K562 (cell line): ENCODE measurements around the gene MARK3. TPM values are rescaled to one million over a fixed set of nuclear protein-coding genes. Genes with fewer than 3 reads are reported as not detected.

ENCODE experiments used
- ATAC-seq: fragments of 200-7000 bp; cut with Tn5 transposase; 3 replicates; pipeline ENCODE4 v1.9.1; 2020; ENCODE audit warnings: moderate library complexity
- BruUV-seq: library from RNA; stranded (reverse); fragments of 400-500 nt; replicated peaks from 2 replicates; lab custom pipeline; 2021; lab: Mats Ljungman, UMichigan
- CTCF ChIA-PET: fragments of 300-600 bp; formaldehyde crosslinking; extraction: SDS; loops from one replicate; lab custom pipeline; 2021; ENCODE audit warnings: low intra/inter-chr PET ratio; lab: Yijun Ruan, JAX
- POLR2A ChIA-PET: fragments of 300-600, 350-650 bp; sonication (Branson Sonifier 250); formaldehyde crosslinking; extraction: SDS; loops from one replicate; lab custom pipeline; 2021; ENCODE audit warnings: antibody characterized with exemption, inconsistent platforms; lab: Yijun Ruan, JAX
- DNase-seq, 4 experiments: peaks; one replicate each; pipeline versions ENCODE4 v3.0.0 to v3.0.0-alpha.2; 2011 to 2018; ENCODE audit warnings: low spot score in 3 of 4, mixed read lengths in 3 of 4; ENCODE audit errors: extremely low read depth in 1 of 4
- FAIRE-seq: peaks from 2 replicates; lab custom pipeline; 2011; peaks lifted over from hg19 to GRCh38; lab: Jason Lieb, UNC
- H2AFZ ChIP-seq: 2 replicates; pipeline ENCODE4 v1.6.0; 2011; ENCODE audit warnings: low read depth, low read length, control low read depth, inconsistent platforms
- H3K27ac ChIP-seq: fragments of 200-600 bp; 3 replicates; pipeline ENCODE4 v1.8.0; 2011; ENCODE audit warnings: low read depth, mild to moderate bottlenecking, control low read depth, inconsistent platforms, low read length, moderate library complexity, mixed read lengths; ENCODE audit errors: extremely low read depth
- H3K27me3 ChIP-seq, 2 experiments: fragments of 300-600 bp in 1 of 2; 2 replicates in 1 of 2; 3 replicates in 1 of 2; pipeline versions ENCODE4 v1.6.0 to v1.8.0; 2011; ENCODE audit warnings: inconsistent platforms in 2 of 2, low read length in 2 of 2, mild to moderate bottlenecking in 1 of 2, mixed read lengths in 1 of 2, moderate library complexity in 1 of 2; ENCODE audit not compliant: control insufficient read depth in 2 of 2, insufficient read depth in 2 of 2
- H3K36me3 ChIP-seq: fragments of 300-600 bp; 3 replicates; pipeline ENCODE4 v1.8.0; 2011; ENCODE audit warnings: mild to moderate bottlenecking, low read length, inconsistent platforms; ENCODE audit not compliant: control insufficient read depth, insufficient read depth
- H3K4me1 ChIP-seq, 2 experiments: fragments of 200-600 bp in 1 of 2; replicated peaks in 1 of 2; 2 replicates in 1 of 2; 3 replicates in 1 of 2; pipeline versions ENCODE4 v1.5.1 to v1.8.0; 2011; ENCODE audit warnings: inconsistent platforms in 2 of 2, low read length in 2 of 2, mild to moderate bottlenecking in 1 of 2, mixed read lengths in 1 of 2, moderate library complexity in 1 of 2; ENCODE audit not compliant: control insufficient read depth in 2 of 2, insufficient read depth in 2 of 2
- H3K4me2 ChIP-seq: 2 replicates; pipeline ENCODE4 v1.6.1; 2011; ENCODE audit warnings: low read length, control low read depth, inconsistent platforms, mixed read lengths; ENCODE audit not compliant: insufficient read depth
- H3K4me3 ChIP-seq: fragments of 200-600 bp; sonication (generic), shearing (Covaris generic); 2 replicates; pipeline ENCODE4 v1.5.1; 2016; ENCODE audit warnings: control low read depth, inconsistent platforms
- H3K79me2 ChIP-seq: fragments of 200-600 bp; 3 replicates; pipeline ENCODE4 v1.8.0; 2011; ENCODE audit warnings: low read length, inconsistent platforms; ENCODE audit not compliant: control insufficient read depth, insufficient read depth
- H3K9ac ChIP-seq, 2 experiments: 2 replicates each; pipeline versions ENCODE4 v1.6.0 to v1.6.1; 2011; ENCODE audit warnings: low read depth in 2 of 2, low read length in 2 of 2, control low read depth in 1 of 2, inconsistent platforms in 1 of 2, mild to moderate bottlenecking in 1 of 2, mixed read lengths in 1 of 2; ENCODE audit not compliant: insufficient read depth in 1 of 2
- H3K9me1 ChIP-seq: one replicate; pipeline ENCODE4 v1.6.0; 2011; ENCODE audit warnings: inconsistent platforms, mild to moderate bottlenecking, low read length, moderate library complexity; ENCODE audit not compliant: control insufficient read depth, insufficient read depth
- H3K9me3 ChIP-seq: replicated peaks from 2 replicates; pipeline ENCODE4 v1.5.1; 2011; ENCODE audit warnings: low read depth, low read length, inconsistent platforms; ENCODE audit not compliant: control insufficient read depth, insufficient read depth
- H4K20me1 ChIP-seq: replicated peaks from 2 replicates; pipeline ENCODE4 v1.6.1; 2011; ENCODE audit warnings: low read length, inconsistent platforms, mixed read lengths; ENCODE audit not compliant: control insufficient read depth, insufficient read depth
- CREBBP ChIP-seq: IDR thresholded peaks from one replicate; pipeline ENCODE4 v1.6.1; 2012; ENCODE audit warnings: low read depth, mild to moderate bottlenecking, control low read depth, inconsistent platforms, low read length
- MAZ ChIP-seq, 2 experiments: fragments of 450-650 bp in 1 of 2; sonication (generic) in 1 of 2; formaldehyde crosslinking; IDR thresholded peaks in 1 of 2; conservative IDR thresholded peaks in 1 of 2; 2 replicates each; pipeline versions ENCODE4 v1.4.0 to v1.5.0; 2020; ENCODE audit warnings: mild to moderate bottlenecking in 1 of 2, missing genetic modification reagents in 1 of 2
- WGBS: fragments of 100-300 bp; shearing (Covaris generic); methylation state at CpG from one replicate; pipeline ENCODE4 v1.1.6; 2016; ENCODE audit warnings: low coverage, mixed read lengths; ENCODE audit not compliant: insufficient coverage; ENCODE audit errors: missing lambda C conversion rate; 5-methylcytosine and 5-hydroxymethylcytosine counted together
- in situ Hi-C: fragments of 300-500 bp; cut with MboI; formaldehyde crosslinking; loops from 4 replicates; pipeline ENCODE4 v1.15.0; 2018; ENCODE audit warnings: inconsistent platforms, mixed read lengths
- intact Hi-C: fragments of 100-400 bp; cut with micrococcal nuclease; formaldehyde crosslinking; loops from 2 replicates; pipeline ENCODE4 v1.14.2; 2022
- polyA plus RNA-seq, 8 experiments: library from polyadenylated mRNA; depleted of rRNA in 4 of 8; stranded (reverse) in 5 of 8; unstranded in 3 of 8; fragments of >200 nt; fragmentation: Nextera tagmentation in 2 of 8; fragmentation: Illumina TruSeq in 1 of 8; extraction: Ambion mirVana in 2 of 8; extraction: Trizol in 1 of 8; gene quantifications; 2 replicates each; pipeline versions ENCODE4 v1.2.1 to v1.2.3, GENCODE V29; 2011 to 2014; ENCODE audit warnings: inconsistent platforms in 1 of 8, missing spikeins in 1 of 8
- total RNA-seq, 7 experiments: library from RNA; depleted of rRNA in 6 of 7; stranded (reverse); fragments of >200 nt in 6 of 7; fragmentation: Illumina TruSeq in 2 of 7; extraction: Trizol in 2 of 7; gene quantifications; 2 replicates each; pipeline versions ENCODE4 v1.2.1 to v1.2.3, GENCODE V29; 2011 to 2021; ENCODE audit warnings: low replicate concordance in 1 of 7
- TF ChIP-seq, protein P1 (sequence below): fragments of 450-650 bp; formaldehyde crosslinking; IDR thresholded peaks from 2 replicates; pipeline ENCODE4 v1.4.0; 2022; ENCODE audit warnings: missing genetic modification characterization
- TF ChIP-seq, protein P2 (sequence below), 2 experiments: IDR thresholded peaks; 2 replicates each; pipeline ENCODE4 v1.6.1; 2012; ENCODE audit warnings: improper control_type of control experiment in 2 of 2, low read depth in 2 of 2, low read length in 2 of 2, borderline replicate concordance in 1 of 2
- TF ChIP-seq, protein P3 (sequence below): sonication (generic); formaldehyde crosslinking; IDR thresholded peaks from 2 replicates; pipeline ENCODE4 v1.8.1; 2023; ENCODE audit warnings: mild to moderate bottlenecking, missing genetic modification reagents

The MARK3 gene
- total and polyA plus RNA-seq, 9 of the 15 experiments (the other 6 are each of a cell fraction or from before 2014, with no cell fraction given) = 10.1 to 68.7 (median 56.3) TPM

DNA sequence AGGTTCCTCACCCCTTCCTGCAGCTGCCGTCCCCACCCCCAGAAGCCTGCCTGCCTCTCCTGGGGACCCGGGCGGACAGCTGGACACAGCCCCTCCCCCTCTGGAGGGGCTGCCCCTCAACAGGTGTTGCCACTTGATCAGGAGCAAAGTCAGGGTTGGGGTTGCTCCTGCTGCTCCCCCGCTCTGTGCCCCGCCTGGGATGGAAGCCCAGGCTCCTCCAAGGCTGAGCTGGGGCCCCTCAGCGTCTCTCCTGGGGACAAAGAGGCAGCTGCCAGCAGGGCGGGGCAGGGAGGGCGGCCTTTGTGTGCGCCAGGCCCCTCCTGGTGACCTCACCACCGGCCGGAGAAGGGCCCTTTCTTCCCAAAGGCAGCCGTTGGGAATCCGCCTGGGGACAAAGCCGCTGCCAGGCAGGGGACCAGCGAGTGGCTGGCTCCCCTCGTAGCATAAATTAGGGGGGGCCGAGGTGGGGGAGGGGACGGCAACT is 157.4 kb downstream of the MARK3 start (continued):
- TF ChIP-seq, protein P1, sequence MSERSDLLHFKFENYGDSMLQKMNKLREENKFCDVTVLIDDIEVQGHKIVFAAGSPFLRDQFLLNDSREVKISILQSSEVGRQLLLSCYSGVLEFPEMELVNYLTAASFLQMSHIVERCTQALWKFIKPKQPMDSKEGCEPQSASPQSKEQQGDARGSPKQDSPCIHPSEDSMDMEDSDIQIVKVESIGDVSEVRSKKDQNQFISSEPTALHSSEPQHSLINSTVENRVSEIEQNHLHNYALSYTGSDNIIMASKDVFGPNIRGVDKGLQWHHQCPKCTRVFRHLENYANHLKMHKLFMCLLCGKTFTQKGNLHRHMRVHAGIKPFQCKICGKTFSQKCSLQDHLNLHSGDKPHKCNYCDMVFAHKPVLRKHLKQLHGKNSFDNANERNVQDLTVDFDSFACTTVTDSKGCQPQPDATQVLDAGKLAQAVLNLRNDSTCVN = no peak
- no peak for TF ChIP-seq CREBBP
- no peak for TF ChIP-seq MAZ (CRISPR knock-in tag; conservative IDR thresholded peaks at IDR 0.05 in 1 of 2, IDR thresholded peaks at IDR 0.05 in 1 of 2)

DNA sequence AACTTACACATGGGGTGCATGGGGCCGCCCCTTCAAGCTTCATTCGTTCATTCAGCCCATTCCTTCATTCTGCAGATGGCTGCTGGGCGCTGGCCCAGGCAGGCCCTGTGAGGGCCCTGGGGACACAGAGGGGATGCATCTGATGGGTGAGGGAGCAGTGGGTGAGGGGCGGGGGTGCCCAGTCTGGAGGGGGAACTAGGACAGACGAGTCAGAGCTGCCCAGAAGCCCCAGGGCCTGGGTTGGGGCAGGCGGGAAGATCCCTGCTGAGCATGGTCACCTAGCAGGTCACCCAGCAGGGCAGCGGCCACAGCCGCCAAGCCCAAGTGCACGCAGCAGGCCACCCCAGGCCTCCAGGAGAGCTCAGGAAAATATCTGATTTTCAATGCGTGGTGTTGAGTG is 157.9 kb downstream of the MARK3 start:
- Histone ChIP-seq H3K79me2 (no peaks in the 10 kb centered on the region), H3K4me3 (no peak overlapping the region), H4K20me1 (peaks cover 7% of the 10 kb centered on the region; the same call in 1 of the 2 replicates), H3K27ac (no peak overlapping the region), H2AFZ (no peak overlapping the region), H3K9ac (no peak overlapping the region; a peak in 1 of 4 replicates), H3K36me3 (no peaks in the 10 kb centered on the region), H3K4me2 (no peak overlapping the region)
- no peak for ATAC-seq
- no peak for DNase-seq
- no peak for FAIRE-seq
- POLR2A ChIA-PET = interaction anchor here (0.8 to 1.6 kb wide), 5 partner anchors 13 to 335 kb away, joined by 3 to 7 read pairs (median 3); partner anchors contain the start of genes CKB and TRMT61A
- CTCF ChIA-PET = no interaction called here
- intact Hi-C loops = loop anchor here (10.0 kb wide), 1 partner anchor 468 kb away; no protein-coding TSS in a partner anchor
- WGBS = 68% methylated on average over 8 of the region's 10 CpGs
- no TSS peak for BruUV-seq
- TF ChIP-seq, protein P2, sequence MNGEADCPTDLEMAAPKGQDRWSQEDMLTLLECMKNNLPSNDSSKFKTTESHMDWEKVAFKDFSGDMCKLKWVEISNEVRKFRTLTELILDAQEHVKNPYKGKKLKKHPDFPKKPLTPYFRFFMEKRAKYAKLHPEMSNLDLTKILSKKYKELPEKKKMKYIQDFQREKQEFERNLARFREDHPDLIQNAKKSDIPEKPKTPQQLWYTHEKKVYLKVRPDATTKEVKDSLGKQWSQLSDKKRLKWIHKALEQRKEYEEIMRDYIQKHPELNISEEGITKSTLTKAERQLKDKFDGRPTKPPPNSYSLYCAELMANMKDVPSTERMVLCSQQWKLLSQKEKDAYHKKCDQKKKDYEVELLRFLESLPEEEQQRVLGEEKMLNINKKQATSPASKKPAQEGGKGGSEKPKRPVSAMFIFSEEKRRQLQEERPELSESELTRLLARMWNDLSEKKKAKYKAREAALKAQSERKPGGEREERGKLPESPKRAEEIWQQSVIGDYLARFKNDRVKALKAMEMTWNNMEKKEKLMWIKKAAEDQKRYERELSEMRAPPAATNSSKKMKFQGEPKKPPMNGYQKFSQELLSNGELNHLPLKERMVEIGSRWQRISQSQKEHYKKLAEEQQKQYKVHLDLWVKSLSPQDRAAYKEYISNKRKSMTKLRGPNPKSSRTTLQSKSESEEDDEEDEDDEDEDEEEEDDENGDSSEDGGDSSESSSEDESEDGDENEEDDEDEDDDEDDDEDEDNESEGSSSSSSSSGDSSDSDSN (IDR thresholded peaks at IDR 0.05; ENCODE audit: borderline replicate concordance in 1 of 2, low read depth in 2 of 2, low read length in 2 of 2) = no peak
- TF ChIP-seq, protein P3, sequence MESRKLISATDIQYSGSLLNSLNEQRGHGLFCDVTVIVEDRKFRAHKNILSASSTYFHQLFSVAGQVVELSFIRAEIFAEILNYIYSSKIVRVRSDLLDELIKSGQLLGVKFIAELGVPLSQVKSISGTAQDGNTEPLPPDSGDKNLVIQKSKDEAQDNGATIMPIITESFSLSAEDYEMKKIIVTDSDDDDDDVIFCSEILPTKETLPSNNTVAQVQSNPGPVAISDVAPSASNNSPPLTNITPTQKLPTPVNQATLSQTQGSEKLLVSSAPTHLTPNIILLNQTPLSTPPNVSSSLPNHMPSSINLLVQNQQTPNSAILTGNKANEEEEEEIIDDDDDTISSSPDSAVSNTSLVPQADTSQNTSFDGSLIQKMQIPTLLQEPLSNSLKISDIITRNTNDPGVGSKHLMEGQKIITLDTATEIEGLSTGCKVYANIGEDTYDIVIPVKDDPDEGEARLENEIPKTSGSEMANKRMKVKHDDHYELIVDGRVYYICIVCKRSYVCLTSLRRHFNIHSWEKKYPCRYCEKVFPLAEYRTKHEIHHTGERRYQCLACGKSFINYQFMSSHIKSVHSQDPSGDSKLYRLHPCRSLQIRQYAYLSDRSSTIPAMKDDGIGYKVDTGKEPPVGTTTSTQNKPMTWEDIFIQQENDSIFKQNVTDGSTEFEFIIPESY (CRISPR knock-in tag) = peak; percentile 81
- TF ChIP-seq, all 486 proteins: peak for 1
- in situ Hi-C loops = no loop called here
- Histone ChIP-seq H3K9me1 (no peaks in the 10 kb centered on the region), H3K4me1 (peaks cover 0 to 89% of the 10 kb centered on the region in 2 experiments; a peak in 2 of 5 replicates), H3K27me3 (no peaks in the 10 kb centered on the region), H3K9me3 (no peaks in the 10 kb centered on the region)
